Lung (tissue), 12 donors: Measurements from ENCODE around the gene LIPC. TPM values are rescaled to one million over a fixed set of nuclear protein-coding genes. Genes with fewer than 3 reads are reported as not detected.
A peak's percentile ranks its signal among the peaks of the same experiment; 100 is the strongest.

Experiments used
- ATAC-seq: fragments of 200-7000 bp; cut with Tn5 transposase; one replicate; pipeline ENCODE4 v1.9.1; 2020; ENCODE audit warnings: moderate number of reproducible peaks; ENCODE audit not compliant: insufficient read depth, low FRiP score
- DNase-seq, 3 donors: peaks; one replicate each; pipeline ENCODE4 v3.0.0-alpha.2; 2013 to 2017
- H3K27ac ChIP-seq, 2 donors: one replicate each; pipeline ENCODE4 v1.5.1; 2013; ENCODE audit warnings: mild to moderate bottlenecking in 2 of 2, moderate library complexity in 2 of 2, control low read depth in 1 of 2, inconsistent platforms in 1 of 2, low read depth in 1 of 2, low read length in 1 of 2
- H3K27me3 ChIP-seq, 3 donors: one replicate each; pipeline ENCODE4 v1.5.1; 2013; ENCODE audit warnings: low read length in 2 of 3; ENCODE audit not compliant: control insufficient read depth in 3 of 3, insufficient read depth in 3 of 3
- H3K36me3 ChIP-seq, 4 donors: one replicate each; pipeline ENCODE4 v1.5.1; 2013; ENCODE audit warnings: low read length in 4 of 4, mild to moderate bottlenecking in 1 of 4, moderate library complexity in 1 of 4; ENCODE audit not compliant: control insufficient read depth in 4 of 4, insufficient read depth in 4 of 4
- H3K4me1 ChIP-seq, 5 donors: one replicate each; pipeline ENCODE4 v1.5.1; 2013; ENCODE audit warnings: low read length in 5 of 5, mild to moderate bottlenecking in 2 of 5, moderate library complexity in 1 of 5; ENCODE audit not compliant: control insufficient read depth in 5 of 5, insufficient read depth in 5 of 5
- H3K4me3 ChIP-seq: one replicate; pipeline ENCODE4 v1.5.1; 2013; ENCODE audit warnings: mild to moderate bottlenecking, control low read depth, moderate library complexity
- H3K9ac ChIP-seq, 2 donors: one replicate each; pipeline ENCODE4 v1.5.1; 2013; ENCODE audit warnings: low read length in 2 of 2, control low read depth in 1 of 2; ENCODE audit not compliant: insufficient read depth in 1 of 2
- H3K9me3 ChIP-seq, 4 donors: one replicate each; pipeline ENCODE4 v1.5.1; 2013; ENCODE audit warnings: low read length in 3 of 4, mild to moderate bottlenecking in 1 of 4, moderate library complexity in 1 of 4; ENCODE audit not compliant: control insufficient read depth in 4 of 4, insufficient read depth in 3 of 4
- CTCF ChIP-seq: IDR thresholded peaks from 2 replicates; pipeline ENCODE4 v1.5.1; 2012; ENCODE audit warnings: mild to moderate bottlenecking; ENCODE audit errors: control extremely low read depth, extremely low read depth
- WGBS, 2 donors: extraction: QIAGEN DNeasy Blood & Tissue Kit; methylation state at CpG; one replicate each; pipeline ENCODE4 v1.1.7; 2013; 5-methylcytosine and 5-hydroxymethylcytosine counted together
- polyA plus RNA-seq, 2 donors: library from polyadenylated mRNA; stranded (reverse); fragments of 200-250 nt; gene quantifications; one replicate each; pipeline ENCODE4 v1.2.1, GENCODE V29; 2013
- total RNA-seq, 2 donors: library from RNA; depleted of rRNA in 1 of 2; stranded (reverse); fragments of >200 nt in 1 of 2; gene quantifications; one replicate each; pipeline ENCODE4 v1.2.1, GENCODE V29; 2014 to 2021
- donor health status: control.
- donor health status: control.
- donor health status: Bipolar disorder and iron deficiency.
- donor health status: healthy.
- donor health status: DM: yes; HTN: yes; CAD: no.

Gene LIPC
- total and polyA plus RNA-seq, 4 donors: 0.20 to 0.57 (median 0.40) TPM

- Histone ChIP-seq H3K4me1 (peaks cover 0 to 5% (median 0%) of the 10 kb centered on the region in 5 donors), H3K27me3 (no peaks in the 10 kb centered on the region), H3K4me3 (no peak overlapping the region), H3K9me3 (no peaks in the 10 kb centered on the region), H3K9ac (no peak overlapping the region), H3K36me3 (no peaks in the 10 kb centered on the region), H3K27ac (peak overlapping the region in 1 of 2 donors; percentile 70)
- DNase-seq: no peak
- TF ChIP-seq CTCF: no peak
- ATAC-seq: no peak
- 82 to 94% methylated on average over 9 of the region's 9 CpGs for whole genome bisulfite sequencing, 2 donors
These were observed 95.9 kb downstream of the LIPC start for GRCh38 chr15:58527573-58528187.

GRCh38 chr15:58528188-58528870, 96.5 kb downstream of the LIPC start:
- H3K27me3 ChIP-seq: no peaks in the 10 kb centered on the region
- ATAC-seq (no peak), DNase-seq (peak in 1 of 3 donors; percentile 45)
- peak overlapping the region in 1 of 2 donors; percentile 45 for H3K27ac ChIP-seq
- 72 to 87% methylated on average over 12 of the region's 12 CpGs for WGBS, 2 donors
- H3K9me3 ChIP-seq: no peaks in the 10 kb centered on the region
- H3K4me1 ChIP-seq: peaks cover 0 to 5% (median 0%) of the 10 kb centered on the region in 5 donors
- no peak overlapping the region for H3K4me3 ChIP-seq
- no peaks in the 10 kb centered on the region for H3K36me3 ChIP-seq
- no peak for TF ChIP-seq CTCF
- H3K9ac ChIP-seq: no peak overlapping the region

- no peaks in the 10 kb centered on the region for H3K9me3 ChIP-seq
- TF ChIP-seq CTCF: no peak
- no peaks in the 10 kb centered on the region for H3K36me3 ChIP-seq
- no peak overlapping the region for H3K9ac ChIP-seq
- DNase-seq: no peak
- peak overlapping the region; percentile 13 to 45 for H3K27ac ChIP-seq
- no peak for ATAC-seq
- H3K4me3 ChIP-seq: no peak overlapping the region
- H3K27me3 ChIP-seq: no peaks in the 10 kb centered on the region
- 72 to 85% methylated on average over 2 of the region's 2 CpGs for WGBS, 2 donors
- H3K4me1 ChIP-seq: peaks cover 0 to 5% (median 0%) of the 10 kb centered on the region in 5 donors
These were observed 97.2 kb downstream of the LIPC start for GRCh38 chr15:58529041-58529440.
